Thoracic aorta (tissue), 2 donors: Measurements from ENCODE around the gene MAFF. TPM values are rescaled to one million over a fixed set of nuclear protein-coding genes. Genes with fewer than 3 reads are reported as not detected.

Experiments
- ATAC-seq: fragments of 150-250 bp; one replicate; pipeline ENCODE4 v1.8.0; 2017; ENCODE audit warnings: low read depth; ENCODE audit not compliant: insufficient number of reproducible peaks, low FRiP score
- DNase-seq: peaks from one replicate; pipeline ENCODE4 v3.0.0-alpha.2; 2020; ENCODE audit warnings: low spot score
- H3K27ac ChIP-seq, 2 donors: fragments of 200-600 bp; sonication (generic); 1 replicate in 1 of 2; 2 replicates in 1 of 2; pipeline ENCODE4 v1.5.1; 2016; ENCODE audit warnings: mild to moderate bottlenecking in 2 of 2, moderate library complexity in 2 of 2
- H3K27me3 ChIP-seq: fragments of 200-600 bp; sonication (generic); replicated peaks from 2 replicates; pipeline ENCODE4 v1.6.0; 2016; ENCODE audit warnings: mild to moderate bottlenecking; ENCODE audit not compliant: insufficient read depth
- H3K36me3 ChIP-seq: fragments of 200-600 bp; sonication (generic); one replicate; pipeline ENCODE4 v1.5.1; 2016
- H3K4me1 ChIP-seq, 2 donors: fragments of 200-600 bp; sonication (generic); 1 replicate in 1 of 2; 2 replicates in 1 of 2; pipeline versions ENCODE4 v1.5.1 to v1.6.0; 2016; ENCODE audit warnings: low read depth in 2 of 2, mild to moderate bottlenecking in 1 of 2; ENCODE audit not compliant: control insufficient read depth in 1 of 2
- H3K4me3 ChIP-seq: fragments of 200-600 bp; sonication (generic); 2 replicates; pipeline ENCODE4 v1.5.1; 2016; ENCODE audit warnings: mild to moderate bottlenecking
- H3K9me3 ChIP-seq: fragments of 200-600 bp; sonication (generic); 2 replicates; pipeline ENCODE4 v1.5.1; 2016
- CTCF ChIP-seq: fragments of 200-600 bp; sonication (generic); IDR thresholded peaks from one replicate; pipeline ENCODE4 v1.5.1; 2019; ENCODE audit warnings: antibody characterized with exemption
- total RNA-seq, 2 donors: library from RNA; depleted of rRNA; stranded (reverse); fragments of >200 nt; gene quantifications; one replicate each; pipeline versions ENCODE4 v1.1.0 to v1.2.3, GENCODE V29; 2016

The MAFF gene
- total RNA-seq, 2 donors from 2014 or later = 97.6 to 111 TPM

GRCh38 chr22:38205261-38206128, 3.7 kb downstream of the MAFF start:
- Histone ChIP-seq H3K4me3 (peak overlapping the region; percentile 97), H3K4me1 (peaks cover 20 to 38% of the 10 kb centered on the region in 2 donors), H3K36me3 (no peaks in the 10 kb centered on the region), H3K27me3 (no peaks in the 10 kb centered on the region), H3K9me3 (no peaks in the 10 kb centered on the region), H3K27ac (peak overlapping the region; percentile 100)
- DNase-seq (peak; percentile 76), ATAC-seq (peak; percentile 25)
- no peak for TF ChIP-seq CTCF

- ATAC-seq (no peak), DNase-seq (no peak)
- H3K27ac ChIP-seq = no peak overlapping the region
These were observed 6.2 kb downstream of the MAFF start for GRCh38 chr22:38207898-38208432.

GRCh38 chr22:38208551-38208968, 6.8 kb downstream of the MAFF start:
- Histone ChIP-seq H3K36me3 (no peaks in the 10 kb centered on the region), H3K27ac (no peak overlapping the region)

More at GRCh38 chr22:38207898-38208432, 6.2 kb downstream of the MAFF start:
- no peak for TF ChIP-seq CTCF
- Histone ChIP-seq H3K36me3 (no peaks in the 10 kb centered on the region), H3K4me1 (peaks cover 20 to 38% of the 10 kb centered on the region in 2 donors), H3K4me3 (no peak overlapping the region), H3K27me3 (no peaks in the 10 kb centered on the region), H3K9me3 (no peaks in the 10 kb centered on the region)

GRCh38 chr22:38211556-38211955, 9.8 kb downstream of the MAFF start:
- DNase-seq = no peak
- H3K36me3 ChIP-seq = peaks cover 4% of the 10 kb centered on the region
- H3K4me1 ChIP-seq = peaks cover 7 to 16% of the 10 kb centered on the region in 2 donors
- no peak overlapping the region for H3K4me3 ChIP-seq
- no peak for ATAC-seq
- no peak overlapping the region for H3K27ac ChIP-seq
- H3K27me3 ChIP-seq = no peaks in the 10 kb centered on the region
- no peaks in the 10 kb centered on the region for H3K9me3 ChIP-seq
- TF ChIP-seq CTCF = no peak

More at GRCh38 chr22:38208551-38208968, 6.8 kb downstream of the MAFF start:
- no peaks in the 10 kb centered on the region for H3K9me3 ChIP-seq
- no peaks in the 10 kb centered on the region for H3K27me3 ChIP-seq
- peaks cover 18 to 37% of the 10 kb centered on the region in 2 donors for H3K4me1 ChIP-seq
- DNase-seq = no peak
- ATAC-seq = no peak
- H3K4me3 ChIP-seq = no peak overlapping the region
- no peak for TF ChIP-seq CTCF

- ATAC-seq (no peak), DNase-seq (no peak)
- H3K4me1 ChIP-seq = peaks cover 7 to 14% of the 10 kb centered on the region in 2 donors
- H3K27ac ChIP-seq = no peak overlapping the region
- no peaks in the 10 kb centered on the region for H3K9me3 ChIP-seq
- TF ChIP-seq CTCF = no peak
- no peaks in the 10 kb centered on the region for H3K27me3 ChIP-seq
- no peak overlapping the region for H3K4me3 ChIP-seq
- peaks cover 4% of the 10 kb centered on the region for H3K36me3 ChIP-seq
These were observed 10.6 kb downstream of the MAFF start for GRCh38 chr22:38212442-38212841.
